DMS79 treated with DMSO at 0.1 percent for 48 hours (cell line): ENCODE results near the gene STX8.
"Not testable (repeated sequence)": the region's sequence is repeated elsewhere in the genome, so short reads cannot be mapped to it uniquely, and the experiment has no call there.

Experiments used
- DNase-seq: peaks from one replicate; lab custom pipeline; 2025; lab: John Stamatoyannopoulos, UW

Gene STX8

GRCh38 chr17:9389111-9389527 lies 186.5 kb downstream of the STX8 start:
- DNase-seq = no peak

DNA sequence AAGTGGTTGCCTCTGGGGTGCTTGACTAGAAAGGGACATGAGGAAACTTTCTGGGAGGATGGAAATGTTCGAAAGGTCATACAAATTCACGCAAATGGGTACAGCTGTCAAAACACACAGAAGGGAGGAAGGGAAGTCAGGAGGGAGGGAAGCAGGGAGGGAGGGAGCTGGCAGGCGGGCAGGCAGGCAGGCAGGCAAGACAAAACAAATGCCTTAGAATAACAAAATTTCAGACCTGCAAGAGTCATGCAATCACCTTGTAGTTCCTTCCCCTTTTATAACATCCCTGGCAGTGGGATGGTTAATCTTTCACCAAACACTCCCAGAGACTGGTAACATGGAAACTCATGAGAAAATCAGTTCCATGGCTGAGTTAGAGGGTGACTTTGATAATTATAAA lies 189.2 kb downstream of the STX8 start:
- DNase-seq = no peak

DNA sequence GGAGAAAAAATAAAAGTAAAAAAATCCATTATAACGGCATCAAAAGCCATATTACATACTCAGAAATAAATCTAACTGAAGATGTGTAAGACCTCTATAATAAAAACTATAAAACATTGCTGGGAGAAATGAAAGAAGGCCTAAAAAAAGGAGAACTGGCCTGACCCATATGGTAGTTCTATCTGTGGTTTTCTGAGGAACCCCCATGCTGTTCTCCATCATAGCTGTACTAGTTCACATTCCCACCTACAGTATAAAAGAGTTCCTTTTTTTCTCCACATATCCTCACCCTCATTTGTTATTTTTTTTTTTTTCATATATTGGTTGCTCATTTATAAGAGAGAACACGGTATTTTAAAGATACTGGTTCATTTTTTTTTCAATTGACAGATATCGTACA lies 191.8 kb downstream of the STX8 start:
- DNase-seq = no peak

DNA sequence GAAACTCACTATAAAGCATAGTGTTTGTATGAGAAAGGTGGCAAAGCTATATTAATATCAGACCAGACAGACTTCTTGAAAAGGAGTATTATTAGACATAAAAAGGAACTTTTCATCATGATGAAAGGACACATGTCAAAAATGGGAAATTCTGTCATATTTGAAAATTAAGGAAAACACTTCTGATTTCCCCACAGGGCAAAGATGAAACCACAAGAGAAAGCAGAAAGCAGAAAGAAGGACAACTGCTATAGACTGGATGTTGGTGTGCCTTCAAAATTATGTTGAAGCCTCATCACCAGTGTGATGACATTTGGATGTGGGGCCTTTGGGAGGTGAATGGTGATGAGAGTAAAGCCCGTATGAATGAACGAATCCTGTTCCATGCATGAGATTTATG lies 193.0 kb downstream of the STX8 start:
- DNase-seq = no peak

- no peak for DNase-seq
Observed at GRCh38 chr17:9381068-9381467, 194.6 kb downstream of the STX8 start.

GRCh38 chr17:9380361-9380760 lies 195.3 kb downstream of the STX8 start:
- no peak for DNase-seq

DNA sequence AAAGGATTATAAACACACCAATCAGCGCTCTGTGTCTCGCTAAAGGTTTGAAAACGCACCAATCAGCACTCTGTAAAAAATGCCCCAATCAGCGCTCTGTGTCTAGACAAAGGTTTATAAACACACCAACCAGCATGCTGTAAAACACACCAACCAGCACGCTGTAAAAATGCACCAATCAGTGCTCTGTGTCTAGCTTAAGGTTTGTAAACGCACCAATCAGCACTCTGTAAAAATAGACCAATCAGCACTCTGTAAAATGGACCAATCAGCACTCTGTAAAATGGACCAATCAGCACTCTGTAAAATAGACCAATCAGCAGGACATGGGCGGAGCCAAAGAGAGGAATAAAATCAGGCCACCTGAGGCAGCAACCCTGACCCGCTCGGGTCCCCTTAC lies 199.4 kb downstream of the STX8 start:
- not testable (repeated sequence) for DNase-seq

- DNase-seq = peak; percentile 75
Observed at GRCh38 chr17:9371019-9371418, 204.6 kb downstream of the STX8 start.

GRCh38 chr17:9370467-9370866 lies 205.2 kb downstream of the STX8 start:
- DNase-seq = peak; percentile 57

DNA sequence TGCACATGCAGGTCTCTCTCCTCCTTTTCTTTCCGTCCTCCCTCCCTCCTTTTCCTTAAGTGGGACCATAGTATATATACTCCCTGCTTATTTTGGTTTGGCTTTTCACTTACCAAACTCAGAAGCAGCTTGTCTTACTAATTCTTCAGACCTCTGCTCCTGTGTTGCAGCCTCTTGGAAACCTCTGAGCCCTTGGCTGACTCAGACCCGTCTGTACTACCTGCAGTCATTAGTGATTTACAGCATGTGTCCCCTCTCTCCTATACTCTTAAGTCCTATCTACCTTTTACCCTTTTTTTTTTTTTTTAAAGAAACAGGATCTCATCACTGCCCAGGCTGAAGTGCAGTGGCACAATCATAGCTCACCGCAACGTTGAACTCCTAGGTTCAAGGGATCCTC lies 207.0 kb downstream of the STX8 start:
- no peak for DNase-seq

GRCh38 chr17:9367156-9367555 lies 208.5 kb downstream of the STX8 start:
- DNase-seq = no peak

- DNase-seq = no peak
Observed at GRCh38 chr17:9364837-9365430, 210.7 kb downstream of the STX8 start.

- no peak for DNase-seq
Observed at GRCh38 chr17:9363440-9364350, 211.9 kb downstream of the STX8 start.

GRCh38 chr17:9361188-9361955 lies 214.2 kb downstream of the STX8 start:
- no peak for DNase-seq

- DNase-seq = no peak
Observed at GRCh38 chr17:9360677-9361081, 214.9 kb downstream of the STX8 start.

- no peak for DNase-seq
Observed at GRCh38 chr17:9356488-9356911, 219.1 kb downstream of the STX8 start.

GRCh38 chr17:9355846-9356245 lies 219.8 kb downstream of the STX8 start:
- no peak for DNase-seq

- not testable (repeated sequence) for DNase-seq
Observed at GRCh38 chr17:9355231-9355630, 220.4 kb downstream of the STX8 start.

- no peak for DNase-seq
Observed at GRCh38 chr17:9350080-9350479, 225.5 kb downstream of the STX8 start.

DNA sequence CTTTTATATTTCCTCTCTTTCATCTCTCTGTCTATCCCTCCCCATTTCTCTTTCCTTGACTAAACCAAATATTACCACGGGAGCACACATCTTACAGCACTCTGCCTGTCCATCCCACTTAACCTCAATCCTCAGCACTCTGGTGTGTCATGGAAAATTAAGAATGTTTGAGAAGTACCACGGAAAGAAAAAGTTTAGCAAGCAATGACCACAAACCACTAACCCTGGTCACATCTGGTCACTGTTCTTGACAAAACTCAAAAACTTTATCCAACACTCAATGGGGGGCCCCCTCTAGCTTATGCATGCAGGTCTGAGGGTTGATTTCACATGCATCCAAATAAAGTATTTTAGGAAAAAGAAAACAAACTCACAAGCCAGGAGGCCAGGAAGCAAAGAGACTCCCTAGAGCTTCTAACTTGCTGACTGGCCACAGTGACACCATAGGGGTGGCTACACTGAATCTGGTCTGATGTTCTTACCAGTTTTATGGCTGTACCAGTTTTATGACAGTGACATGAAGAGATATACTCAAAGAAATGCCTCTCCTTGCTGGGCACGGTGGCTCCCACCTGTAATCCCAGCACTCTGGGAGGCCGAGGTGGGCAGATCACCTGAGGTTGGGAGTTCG lies 229.2 kb downstream of the STX8 start:
- DNase-seq = no peak

DNA sequence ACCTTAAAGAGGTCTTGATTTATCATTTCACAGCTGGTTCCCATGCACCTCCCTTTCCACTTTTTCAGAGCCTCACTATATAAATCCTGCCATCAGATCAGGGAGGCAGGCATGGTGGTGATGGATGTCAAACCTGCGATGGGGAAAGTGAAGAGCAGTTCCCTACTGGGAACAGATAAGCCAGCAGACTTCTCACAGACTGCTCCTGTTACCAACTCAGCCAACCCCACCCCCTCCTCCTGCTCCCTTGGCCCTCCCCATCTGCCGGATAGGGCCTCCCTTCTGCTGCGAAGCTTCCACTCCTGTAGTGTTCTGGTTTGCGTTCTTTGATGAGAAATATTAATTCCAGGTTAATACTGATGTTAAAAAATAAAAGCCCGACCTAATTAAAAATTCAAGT lies 232.1 kb downstream of the STX8 start:
- DNase-seq = no peak

DNA sequence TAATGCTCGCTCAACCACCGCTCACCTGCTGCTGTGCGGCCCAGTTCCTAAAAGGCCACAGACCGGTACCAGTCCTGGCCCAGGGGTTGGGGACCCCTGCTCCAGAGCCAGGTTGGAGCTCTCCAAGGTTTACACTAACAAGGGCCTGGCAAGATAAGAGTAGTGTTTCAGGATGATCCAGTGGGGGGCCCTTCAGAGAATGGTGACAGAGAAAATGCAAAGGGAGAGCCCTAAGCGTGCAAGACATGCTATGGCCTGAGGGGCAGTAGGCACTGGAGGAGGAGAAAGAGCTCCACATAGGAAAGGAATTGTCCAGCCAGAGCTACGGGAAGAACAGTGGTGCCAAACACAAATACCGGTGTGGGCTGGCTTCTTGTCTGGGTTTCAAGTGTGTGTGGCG lies 233.4 kb downstream of the STX8 start:
- no peak for DNase-seq
